HepG2 (cell line): ENCODE measurements around the gene CCDC158. TPM values are rescaled to one million over a fixed set of nuclear protein-coding genes. Genes with fewer than 3 reads are reported as not detected.

ENCODE experiments used
- ATAC-seq: fragments of 200-7000 bp; cut with Tn5 transposase; 3 replicates; pipeline ENCODE4 v1.9.1; 2020; ENCODE audit warnings: mild to moderate bottlenecking, moderate library complexity
- BruUV-seq: library from RNA; stranded (reverse); fragments of 400-500 nt; replicated peaks from 2 replicates; lab custom pipeline; 2021; lab: Mats Ljungman, UMichigan
- CTCF ChIA-PET: fragments of 300-600 bp; formaldehyde crosslinking; extraction: SDS; loops from one replicate; lab custom pipeline; 2021; ENCODE audit warnings: low total read pairs, inconsistent platforms, low intra/inter-chr PET ratio; lab: Yijun Ruan, JAX
- POLR2A ChIA-PET: fragments of 350-600 bp; sonication (Branson Sonifier 250); formaldehyde crosslinking; loops from one replicate; lab custom pipeline; 2020; ENCODE audit warnings: antibody characterized with exemption, inconsistent platforms; lab: Yijun Ruan, JAX
- DNase-seq: peaks from one replicate; pipeline ENCODE4 v3.0.0-alpha.2; 2015; ENCODE audit warnings: low spot score
- FAIRE-seq: peaks from 3 replicates; lab custom pipeline; 2011; peaks lifted over from hg19 to GRCh38; lab: Jason Lieb, UNC
- H2AFZ ChIP-seq: one replicate; pipeline ENCODE4 v1.6.1; 2011; ENCODE audit warnings: low read length, inconsistent platforms
- H3K27ac ChIP-seq: fragments of 300-600 bp; 3 replicates; pipeline ENCODE4 v1.8.0; 2011; ENCODE audit warnings: mixed run types, mild to moderate bottlenecking, mixed read lengths, low read length, inconsistent platforms; ENCODE audit not compliant: insufficient read depth; ENCODE audit errors: extremely low read length
- H3K27me3 ChIP-seq, 2 experiments: fragments of 200-600 bp in 1 of 2; 2 replicates in 1 of 2; 3 replicates in 1 of 2; pipeline versions ENCODE4 v1.6.0 to v1.8.0; 2011; ENCODE audit warnings: low read length in 2 of 2, mild to moderate bottlenecking in 2 of 2, moderate library complexity in 2 of 2, inconsistent platforms in 1 of 2; ENCODE audit not compliant: insufficient read depth in 2 of 2, control insufficient read depth in 1 of 2
- H3K36me3 ChIP-seq, 2 experiments: fragments of 200-600 bp in 1 of 2; replicated peaks in 1 of 2; 2 replicates in 1 of 2; 3 replicates in 1 of 2; pipeline versions ENCODE4 v1.5.1 to v1.8.0; 2011; ENCODE audit warnings: low read length in 2 of 2, inconsistent platforms in 1 of 2; ENCODE audit not compliant: insufficient read depth in 2 of 2, control insufficient read depth in 1 of 2
- H3K4me1 ChIP-seq: 2 replicates; pipeline ENCODE4 v1.5.1; 2012; ENCODE audit warnings: low read length, inconsistent platforms; ENCODE audit not compliant: insufficient read depth
- H3K4me2 ChIP-seq: 2 replicates; pipeline ENCODE4 v1.6.0; 2011; ENCODE audit warnings: low read depth, low read length, inconsistent platforms
- H3K4me3 ChIP-seq, 3 experiments: fragments of 200-600 bp in 1 of 3; sonication (generic), shearing (Covaris generic) in 1 of 3; replicated peaks in 1 of 3; 2 replicates each; pipeline ENCODE4 v1.5.1; 2011 to 2016; ENCODE audit warnings: low read length in 3 of 3, inconsistent platforms in 2 of 3, low read depth in 2 of 3, mild to moderate bottlenecking in 2 of 3, control low read depth in 1 of 3, mixed read lengths in 1 of 3; ENCODE audit not compliant: insufficient read depth in 1 of 3
- H3K79me2 ChIP-seq: one replicate; pipeline ENCODE4 v1.6.1; 2011; ENCODE audit warnings: low read length, inconsistent platforms; ENCODE audit not compliant: insufficient read depth
- H3K9ac ChIP-seq: 2 replicates; pipeline ENCODE4 v1.6.0; 2011; ENCODE audit warnings: mild to moderate bottlenecking, low read depth, low read length, inconsistent platforms; ENCODE audit not compliant: insufficient read depth
- H3K9me3 ChIP-seq: 2 replicates; pipeline ENCODE4 v1.5.1; 2012; ENCODE audit warnings: mild to moderate bottlenecking, low read length
- H4K20me1 ChIP-seq: 2 replicates; pipeline ENCODE4 v1.6.0; 2011; ENCODE audit warnings: inconsistent platforms, mild to moderate bottlenecking, low read length, moderate library complexity; ENCODE audit not compliant: insufficient read depth
- HIVEP1 ChIP-seq: sonication (generic); formaldehyde crosslinking; IDR thresholded peaks from 2 replicates; pipeline ENCODE4 v1.4.0; 2020; ENCODE audit warnings: mild to moderate bottlenecking, missing genetic modification reagents
- HMG20B ChIP-seq: conservative IDR thresholded peaks from 2 replicates; pipeline ENCODE4 v1.6.1; 2016; ENCODE audit warnings: missing genetic modification reagents, missing compliant biosample characterization
- NR2F6 ChIP-seq, 2 experiments: IDR thresholded peaks; 2 replicates each; pipeline ENCODE4 v1.6.1; 2016; ENCODE audit warnings: antibody characterized with exemption in 1 of 2, mild to moderate bottlenecking in 1 of 2
- PPARG ChIP-seq: conservative IDR thresholded peaks from 2 replicates; pipeline ENCODE4 v1.6.1; 2016; ENCODE audit warnings: missing biosample characterization, missing genetic modification reagents
- RARA ChIP-seq: IDR thresholded peaks from 2 replicates; pipeline ENCODE4 v1.6.1; 2016; ENCODE audit warnings: missing genetic modification reagents, missing compliant biosample characterization
- RXRB ChIP-seq: IDR thresholded peaks from 2 replicates; pipeline ENCODE4 v1.6.1; 2016; ENCODE audit warnings: borderline replicate concordance, missing genetic modification reagents, missing compliant biosample characterization
- ZNF274 ChIP-seq: sonication (generic); formaldehyde crosslinking; IDR thresholded peaks from 2 replicates; pipeline ENCODE4 v1.5.1; 2020; ENCODE audit warnings: mild to moderate bottlenecking, missing genetic modification reagents
- ZNF678 ChIP-seq: sonication (generic); formaldehyde crosslinking; IDR thresholded peaks from 2 replicates; pipeline ENCODE4 v1.4.0; 2020; ENCODE audit warnings: mild to moderate bottlenecking, missing genetic modification reagents
- WGBS: methylation state at CpG from one replicate; pipeline ENCODE4 v1.1.6; 2017; ENCODE audit warnings: low lambda C conversion rate; 5-methylcytosine and 5-hydroxymethylcytosine counted together
- in situ Hi-C: cut with HindIII; loops from 2 replicates; pipeline ENCODE4 v1.10.0; 2017; ENCODE audit warnings: low pct_unique_long_range_greater_than_20kb; ENCODE audit not compliant: extremely low pct_ligation_motif_present
- intact Hi-C: fragments of 100-400 bp; cut with micrococcal nuclease; formaldehyde crosslinking; loops from one replicate; pipeline ENCODE4 v1.10.0; 2022; ENCODE audit not compliant: unreplicated experiment
- polyA plus RNA-seq, 8 experiments: library from polyadenylated mRNA; depleted of rRNA in 3 of 8; stranded (reverse) in 7 of 8; unstranded in 1 of 8; fragments of >200 nt; fragmentation: Illumina TruSeq in 4 of 8; extraction: Trizol in 4 of 8; gene quantifications; 2 replicates each; pipeline versions ENCODE4 v1.2.1 to v1.2.3, GENCODE V29; 2011 to 2016; ENCODE audit warnings: low read depth in 4 of 8, missing spikeins in 1 of 8, mixed read lengths in 1 of 8; ENCODE audit not compliant: insufficient read depth in 1 of 8
- total RNA-seq, 5 experiments: library from RNA; depleted of rRNA; stranded (reverse); fragments of >200 nt; fragmentation: Illumina TruSeq; extraction: Trizol; gene quantifications; 2 replicates each; pipeline ENCODE4 v1.2.3, GENCODE V29; 2016; ENCODE audit warnings: low read depth in 1 of 5
- TF ChIP-seq, protein P1 (sequence below): sonication (generic); formaldehyde crosslinking; IDR thresholded peaks from 2 replicates; pipeline ENCODE4 v1.5.0; 2020; ENCODE audit warnings: missing genetic modification reagents, mild to moderate bottlenecking, borderline replicate concordance
- TF ChIP-seq, protein P2 (sequence below): sonication (generic); formaldehyde crosslinking; conservative IDR thresholded peaks from 2 replicates; pipeline ENCODE4 v1.4.0; 2020; ENCODE audit warnings: mild to moderate bottlenecking, missing genetic modification reagents, moderate library complexity

The CCDC158 gene
- total and polyA plus RNA-seq, 2 of the 13 experiments (the other 11 are each of a cell fraction or from before 2014, with no cell fraction given): not detected

DNA sequence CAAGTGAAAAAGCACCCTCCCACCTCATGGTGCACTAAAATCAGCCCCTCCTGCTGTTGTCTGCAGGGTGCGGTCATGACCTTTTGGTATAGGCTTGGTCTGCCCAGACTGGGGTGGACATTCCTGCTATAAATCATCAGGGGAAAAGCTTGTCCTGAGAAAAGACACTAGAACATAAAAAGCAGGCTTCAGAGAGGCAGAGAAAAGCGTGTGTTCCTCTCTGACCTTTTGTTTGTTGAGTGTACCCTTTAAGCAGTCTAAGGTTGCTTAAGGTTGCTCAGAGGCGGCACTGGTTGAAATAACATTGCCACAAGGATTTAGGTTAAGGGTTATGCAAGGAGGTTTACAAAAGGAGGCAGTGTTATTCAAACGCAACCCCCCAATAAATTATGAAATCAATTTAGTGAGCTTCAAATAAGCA lies 43.5 kb downstream of the CCDC158 start:
- Histone ChIP-seq H3K79me2 (no peaks in the 10 kb centered on the region), H3K4me1 (peaks cover 26% of the 10 kb centered on the region), H2AFZ (no peak overlapping the region), H3K4me2 (peak overlapping the region; percentile 65), H3K36me3 (no peaks in the 10 kb centered on the region)
- in situ Hi-C loops: loop anchor here (5.0 to 10.0 kb wide), 2 partner anchors 123 to 195 kb away; partner anchors contain the start of gene FAM47E
- CTCF ChIA-PET: interaction anchor here (3.1 to 3.4 kb wide), 2 partner anchors 125 to 197 kb away, joined by 28 to 44 read pairs; partner anchors contain the start of gene FAM47E
- intact Hi-C loops: loop anchor here (5.0 kb wide), 1 partner anchor 385 kb away; the partner anchor contains the start of gene SDAD1
- TF ChIP-seq NR2F6 (IDR thresholded peaks at IDR 0.05) (peak; percentile 39), NR2F6 (CRISPR knock-in tag; IDR thresholded peaks at IDR 0.05) (0 out of 2 replicates have a peak, but pooled peaks have one; percentile 12), PPARG (peak; percentile 10; the same call in 1 of the 2 replicates), ZNF274 (CRISPR knock-in tag) (no peak), RXRB (peak; percentile 51; the same call in 1 of the 2 replicates), ZNF678 (CRISPR knock-in tag) (no peak), HIVEP1 (CRISPR knock-in tag) (no peak), HMG20B (CRISPR knock-in tag) (no peak), RARA (CRISPR knock-in tag) (peak; percentile 18; the same call in 1 of the 2 replicates)
- TF ChIP-seq, protein P1, sequence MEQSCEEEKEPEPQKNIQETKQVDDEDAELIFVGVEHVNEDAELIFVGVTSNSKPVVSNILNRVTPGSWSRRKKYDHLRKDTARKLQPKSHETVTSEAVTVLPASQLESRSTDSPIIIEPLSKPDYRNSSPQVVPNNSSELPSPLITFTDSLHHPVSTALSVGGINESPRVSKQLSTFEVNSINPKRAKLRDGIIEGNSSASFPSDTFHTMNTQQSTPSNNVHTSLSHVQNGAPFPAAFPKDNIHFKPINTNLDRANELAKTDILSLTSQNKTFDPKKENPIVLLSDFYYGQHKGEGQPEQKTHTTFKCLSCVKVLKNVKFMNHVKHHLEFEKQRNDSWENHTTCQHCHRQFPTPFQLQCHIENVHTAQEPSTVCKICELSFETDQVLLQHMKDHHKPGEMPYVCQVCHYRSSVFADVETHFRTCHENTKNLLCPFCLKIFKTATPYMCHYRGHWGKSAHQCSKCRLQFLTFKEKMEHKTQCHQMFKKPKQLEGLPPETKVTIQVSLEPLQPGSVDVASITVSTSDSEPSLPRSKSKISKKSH (CRISPR knock-in tag): no peak
- TF ChIP-seq, protein P2, sequence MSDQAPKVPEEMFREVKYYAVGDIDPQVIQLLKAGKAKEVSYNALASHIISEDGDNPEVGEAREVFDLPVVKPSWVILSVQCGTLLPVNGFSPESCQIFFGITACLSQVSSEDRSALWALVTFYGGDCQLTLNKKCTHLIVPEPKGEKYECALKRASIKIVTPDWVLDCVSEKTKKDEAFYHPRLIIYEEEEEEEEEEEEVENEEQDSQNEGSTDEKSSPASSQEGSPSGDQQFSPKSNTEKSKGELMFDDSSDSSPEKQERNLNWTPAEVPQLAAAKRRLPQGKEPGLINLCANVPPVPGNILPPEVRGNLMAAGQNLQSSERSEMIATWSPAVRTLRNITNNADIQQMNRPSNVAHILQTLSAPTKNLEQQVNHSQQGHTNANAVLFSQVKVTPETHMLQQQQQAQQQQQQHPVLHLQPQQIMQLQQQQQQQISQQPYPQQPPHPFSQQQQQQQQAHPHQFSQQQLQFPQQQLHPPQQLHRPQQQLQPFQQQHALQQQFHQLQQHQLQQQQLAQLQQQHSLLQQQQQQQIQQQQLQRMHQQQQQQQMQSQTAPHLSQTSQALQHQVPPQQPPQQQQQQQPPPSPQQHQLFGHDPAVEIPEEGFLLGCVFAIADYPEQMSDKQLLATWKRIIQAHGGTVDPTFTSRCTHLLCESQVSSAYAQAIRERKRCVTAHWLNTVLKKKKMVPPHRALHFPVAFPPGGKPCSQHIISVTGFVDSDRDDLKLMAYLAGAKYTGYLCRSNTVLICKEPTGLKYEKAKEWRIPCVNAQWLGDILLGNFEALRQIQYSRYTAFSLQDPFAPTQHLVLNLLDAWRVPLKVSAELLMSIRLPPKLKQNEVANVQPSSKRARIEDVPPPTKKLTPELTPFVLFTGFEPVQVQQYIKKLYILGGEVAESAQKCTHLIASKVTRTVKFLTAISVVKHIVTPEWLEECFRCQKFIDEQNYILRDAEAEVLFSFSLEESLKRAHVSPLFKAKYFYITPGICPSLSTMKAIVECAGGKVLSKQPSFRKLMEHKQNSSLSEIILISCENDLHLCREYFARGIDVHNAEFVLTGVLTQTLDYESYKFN (CRISPR knock-in tag): no peak
- TF ChIP-seq, all 625 proteins: peak for 4
- WGBS: 1% methylated on average over 4 of the region's 4 CpGs
- Histone ChIP-seq H3K9ac (no peak overlapping the region), H3K27me3 (no peaks in the 10 kb centered on the region), H3K27ac (no peak overlapping the region), H3K9me3 (no peaks in the 10 kb centered on the region), H3K4me3 (0 out of 6 replicates have a peak overlapping the region, but pooled peaks of 1 of the 3 experiments have one; percentile 3), H4K20me1 (no peaks in the 10 kb centered on the region)
- POLR2A ChIA-PET: interaction anchor here (1.2 kb wide), 1 partner anchor 71 kb away, joined by 5 read pairs; the partner anchor contains the start of gene STBD1
- no TSS peak for BruUV-seq
- no peak for FAIRE-seq
- peak; percentile 9 for DNase-seq
- ATAC-seq: peak; percentile 64
